ENCODE data around the gene POLR2A. TPM values are rescaled to one million over a fixed set of nuclear protein-coding genes. Genes with fewer than 3 reads are reported as not detected.
A peak's percentile ranks its signal among the peaks of the same experiment; 100 is the strongest.

The POLR2A gene
- total RNA-seq = 100 to 1,000 TPM in 3 of 4 donors, 10 to 100 TPM in 1; 94.6 to 204 (median 157) TPM

- Histone ChIP-seq H3K27ac (peak within 1 kb of the TSS; percentile 94 to 99 (median 98)), H3K27me3 (no peaks in the 10 kb centered on the region), H3K4me3 (peak within 1 kb of the TSS; percentile 64 to 69 (median 66)), H3K4me1 (peaks cover 4 to 59% (median 18%) of the 10 kb centered on the region in 4 donors), H3K36me3 (no peaks in the 10 kb centered on the region), H3K9me3 (no peaks in the 10 kb centered on the region)
- DNase-seq = peak; percentile 97 to 99 (median 98)
- peak in 3 of 6 experiments; percentile 1 to 14 (median 13) for TF ChIP-seq CTCF (IDR thresholded peaks at IDR 0.05)
- TF ChIP-seq POLR2A (IDR thresholded peaks at IDR 0.05) = peak; percentile 100
These were observed at the start of gene POLR2A for GRCh38 chr17:7484067-7484918. Gene POLR2A (plus strand): TSS chr17:7484366.

- TF ChIP-seq POLR2A (IDR thresholded peaks at IDR 0.05) (no peak), CTCF (IDR thresholded peaks at IDR 0.05) (peak; percentile 9 to 51 (median 25))
- Histone ChIP-seq H3K4me3 (peak overlapping the region; percentile 49 to 76 (median 58)), H3K27ac (peak overlapping the region; percentile 78 to 88 (median 82)), H3K4me1 (peaks cover 8 to 47% (median 30%) of the 10 kb centered on the region in 4 donors), H3K36me3 (no peaks in the 10 kb centered on the region), H3K27me3 (peaks cover 0 to 19% of the 10 kb centered on the region in 2 donors), H3K9me3 (no peaks in the 10 kb centered on the region)
- peak; percentile 60 to 81 (median 77) for DNase-seq
These were observed 48.2 kb upstream of the POLR2A start for GRCh38 chr17:7435676-7436555.

GRCh38 chr17:7436556-7437368 is 47.4 kb upstream of the POLR2A start:
- Histone ChIP-seq H3K36me3 (no peaks in the 10 kb centered on the region), H3K27ac (peak overlapping the region; percentile 78 to 88 (median 82)), H3K4me3 (peak overlapping the region; percentile 49 to 76 (median 58)), H3K4me1 (peaks cover 8 to 48% (median 30%) of the 10 kb centered on the region in 4 donors), H3K9me3 (no peaks in the 10 kb centered on the region), H3K27me3 (peaks cover 0 to 19% of the 10 kb centered on the region in 2 donors)
- peak; percentile 32 to 44 for TF ChIP-seq POLR2A (IDR thresholded peaks at IDR 0.05)
- peak; percentile 57 to 99 (median 88) for TF ChIP-seq CTCF (IDR thresholded peaks at IDR 0.05)
- DNase-seq = peak; percentile 65 to 90 (median 89)

GRCh38 chr17:7437369-7437863 is 46.8 kb upstream of the POLR2A start:
- Histone ChIP-seq H3K36me3 (no peaks in the 10 kb centered on the region), H3K4me3 (peak overlapping the region in 3 of 4 donors; percentile 49 to 76 (median 67)), H3K27me3 (peaks cover 0 to 19% of the 10 kb centered on the region in 2 donors), H3K4me1 (peaks cover 8 to 48% (median 30%) of the 10 kb centered on the region in 4 donors), H3K9me3 (no peaks in the 10 kb centered on the region), H3K27ac (peak overlapping the region in 3 of 4 donors; percentile 78 to 88 (median 80))
- no peak for DNase-seq
- TF ChIP-seq POLR2A (IDR thresholded peaks at IDR 0.05) = no peak
- TF ChIP-seq CTCF (IDR thresholded peaks at IDR 0.05) = no peak

Data from Peyer's patch (tissue), 4 donors.